IMR-90 (cell line): ENCODE measurements around the gene CLIC3. TPM values are rescaled to one million over a fixed set of nuclear protein-coding genes. Genes with fewer than 3 reads are reported as not detected.

Experiments used
- ATAC-seq: fragments of 200-7000 bp; cut with Tn5 transposase; 2 replicates; pipeline ENCODE4 v1.9.1; 2020; ENCODE audit warnings: low read depth, mild to moderate bottlenecking, moderate library complexity
- BruUV-seq: library from RNA; stranded (reverse); fragments of 400-500 nt; replicated peaks from 2 replicates; lab custom pipeline; 2021; lab: Mats Ljungman, UMichigan
- CTCF ChIA-PET: fragments of 300-600 bp; formaldehyde crosslinking; extraction: SDS; loops from one replicate; lab custom pipeline; 2021; ENCODE audit warnings: antibody characterized with exemption; lab: Yijun Ruan, JAX
- POLR2A ChIA-PET: fragments of 300-600 bp; sonication (Branson Sonifier 250); formaldehyde crosslinking; loops from one replicate; lab custom pipeline; 2022; ENCODE audit warnings: antibody characterized with exemption; ENCODE audit not compliant: unreplicated experiment; lab: Charles Lee
- DNase-seq: peaks from one replicate; pipeline ENCODE4 v3.0.0; 2013
- H2AFZ ChIP-seq: replicated peaks from 2 replicates; pipeline ENCODE3; 2013; ENCODE audit warnings: low read length, mild to moderate bottlenecking; ENCODE audit not compliant: poor library complexity
- H2AK5ac ChIP-seq: 2 replicates; pipeline ENCODE4 v1.6.1; 2013; ENCODE audit warnings: low read depth, low read length, inconsistent platforms
- H2AK9ac ChIP-seq: replicated peaks from 2 replicates; pipeline ENCODE3; 2013; ENCODE audit warnings: mild to moderate bottlenecking, low read depth, low read length, moderate library complexity; ENCODE audit not compliant: poor library complexity
- H2BK120ac ChIP-seq: 2 replicates; pipeline ENCODE4 v1.6.1; 2013; ENCODE audit warnings: low read depth, low read length, inconsistent platforms
- H2BK15ac ChIP-seq: 3 replicates; pipeline ENCODE4 v1.6.1; 2013; ENCODE audit warnings: low read depth, low read length, inconsistent platforms
- H2BK20ac ChIP-seq: 2 replicates; pipeline ENCODE4 v1.6.1; 2013; ENCODE audit warnings: low read depth, mild to moderate bottlenecking, inconsistent platforms, low read length, moderate library complexity
- H2BK5ac ChIP-seq: 2 replicates; pipeline ENCODE4 v1.6.1; 2013; ENCODE audit warnings: mild to moderate bottlenecking, low read depth, low read length, inconsistent platforms; ENCODE audit not compliant: poor library complexity, severe bottlenecking
- H3K14ac ChIP-seq: replicated peaks from 2 replicates; pipeline ENCODE4 v1.6.1; 2013; ENCODE audit warnings: low read depth, low read length, inconsistent platforms
- H3K18ac ChIP-seq: 2 replicates; pipeline ENCODE4 v1.6.1; 2013; ENCODE audit warnings: low read depth, low read length, control low read depth
- H3K23ac ChIP-seq: 2 replicates; pipeline ENCODE4 v1.6.1; 2013; ENCODE audit warnings: low read depth, low read length, inconsistent platforms
- H3K27ac ChIP-seq: 2 replicates; pipeline ENCODE4 v1.5.1; 2013; ENCODE audit warnings: mild to moderate bottlenecking, control low read depth, low read length; ENCODE audit not compliant: insufficient read depth
- H3K27me3 ChIP-seq: 2 replicates; pipeline ENCODE4 v1.6.1; 2013; ENCODE audit warnings: low read length; ENCODE audit not compliant: control insufficient read depth, insufficient read depth
- H3K36me3 ChIP-seq: 2 replicates; pipeline ENCODE4 v1.6.1; 2013; ENCODE audit warnings: low read length, mixed read lengths; ENCODE audit not compliant: control insufficient read depth, insufficient read depth
- H3K4ac ChIP-seq: 2 replicates; pipeline ENCODE4 v1.6.1; 2013; ENCODE audit warnings: low read depth, low read length, inconsistent platforms
- H3K4me1 ChIP-seq: 2 replicates; pipeline ENCODE4 v1.6.1; 2013; ENCODE audit warnings: low read length, mixed read lengths; ENCODE audit not compliant: control insufficient read depth, insufficient read depth
- H3K4me2 ChIP-seq: 2 replicates; pipeline ENCODE4 v1.6.1; 2013; ENCODE audit warnings: low read depth, mild to moderate bottlenecking, control low read depth, low read length, moderate library complexity
- H3K4me3 ChIP-seq: 2 replicates; pipeline ENCODE4 v1.5.1; 2013; ENCODE audit warnings: low read depth, mild to moderate bottlenecking, control low read depth, low read length, moderate library complexity; ENCODE audit not compliant: insufficient read depth
- H3K56ac ChIP-seq: 2 replicates; pipeline ENCODE4 v1.6.1; 2013; ENCODE audit warnings: low read length, inconsistent platforms; ENCODE audit not compliant: insufficient read depth; ENCODE audit errors: extremely low read depth
- H3K79me1 ChIP-seq, 2 experiments: 2 replicates each; pipeline ENCODE4 v1.6.1; 2013; ENCODE audit warnings: low read length in 2 of 2, inconsistent platforms in 1 of 2, low read depth in 1 of 2
- H3K9ac ChIP-seq: 2 replicates; pipeline ENCODE4 v1.6.1; 2013; ENCODE audit warnings: low read depth, low read length, control low read depth
- H3K9me1 ChIP-seq: 2 replicates; pipeline ENCODE4 v1.6.1; 2013; ENCODE audit warnings: low read length, inconsistent platforms; ENCODE audit not compliant: insufficient read depth
- H3K9me3 ChIP-seq: 2 replicates; pipeline ENCODE4 v1.6.1; 2013; ENCODE audit warnings: low read length; ENCODE audit not compliant: control insufficient read depth, insufficient read depth
- H4K20me1 ChIP-seq: 2 replicates; pipeline ENCODE4 v1.6.1; 2013; ENCODE audit warnings: low read length, inconsistent platforms; ENCODE audit not compliant: insufficient read depth
- H4K5ac ChIP-seq: 2 replicates; pipeline ENCODE4 v1.6.1; 2013; ENCODE audit warnings: mild to moderate bottlenecking, low read depth, low read length, control low read depth
- H4K8ac ChIP-seq, 2 experiments: 2 replicates each; pipeline ENCODE4 v1.6.1; 2013; ENCODE audit warnings: low read depth in 2 of 2, low read length in 2 of 2, control low read depth in 1 of 2, inconsistent platforms in 1 of 2
- H4K91ac ChIP-seq: 2 replicates; pipeline ENCODE4 v1.6.1; 2013; ENCODE audit warnings: low read depth, low read length, inconsistent platforms; ENCODE audit not compliant: insufficient read depth
- BHLHE40 ChIP-seq: fragments of 150-350 bp; IDR thresholded peaks from 2 replicates; pipeline ENCODE4 v1.6.1; 2016; ENCODE audit warnings: mild to moderate bottlenecking, low read depth, low read length
- CEBPB ChIP-seq: IDR thresholded peaks from 2 replicates; pipeline ENCODE4 v1.6.1; 2012; ENCODE audit warnings: low read depth, low read length, improper control_type of control experiment
- FOS ChIP-seq: fragments of 150-350 bp; IDR thresholded peaks from 2 replicates; pipeline ENCODE4 v1.6.1; 2016; ENCODE audit warnings: low read depth, low read length
- MAFK ChIP-seq: IDR thresholded peaks from 2 replicates; pipeline ENCODE4 v1.6.1; 2012; ENCODE audit warnings: low read depth, low read length, improper control_type of control experiment
- MXI1 ChIP-seq: IDR thresholded peaks from 2 replicates; pipeline ENCODE4 v1.6.1; 2012; ENCODE audit warnings: low read depth, mild to moderate bottlenecking, low read length, moderate library complexity, borderline replicate concordance
- RAD21 ChIP-seq: IDR thresholded peaks from 2 replicates; pipeline ENCODE4 v1.6.1; 2012; ENCODE audit warnings: low read length, improper control_type of control experiment
- WGBS, 2 experiments: methylation state at CpG; one replicate each; pipeline versions ENCODE4 v1.1.5 to v1.1.7; 2013; ENCODE audit warnings: missing lambda C conversion rate in 2 of 2; ENCODE audit not compliant: insufficient read length in 1 of 2; ENCODE audit errors: extremely low coverage in 2 of 2; 5-methylcytosine and 5-hydroxymethylcytosine counted together
- dilution Hi-C: fragments of 300-500 bp; cut with HindIII; formaldehyde crosslinking; loops from one replicate; pipeline ENCODE4 v1.14.3; 2018; ENCODE audit warnings: low sequenced_read_pairs; ENCODE audit not compliant: unreplicated experiment
- in situ Hi-C: fragments of 300-500 bp; cut with MboI; formaldehyde crosslinking; loops from 3 replicates; pipeline ENCODE4 v1.14.3; 2019; ENCODE audit warnings: low sequenced_read_pairs, inconsistent platforms, mixed read lengths
- intact Hi-C: fragments of 100-400 bp; cut with micrococcal nuclease; formaldehyde crosslinking; loops from 2 replicates; pipeline ENCODE4 v1.10.0; 2022
- polyA plus RNA-seq, 3 experiments: library from polyadenylated mRNA; depleted of rRNA; stranded (reverse); fragments of >200 nt; gene quantifications; 2 replicates each; pipeline ENCODE4 v1.2.3, GENCODE V29; 2012; ENCODE audit warnings: low replicate concordance in 1 of 3
- total RNA-seq: library from RNA; depleted of rRNA; stranded (reverse); fragments of >200 nt; gene quantifications from 2 replicates; pipeline ENCODE4 v1.2.3, GENCODE V29; 2012

CLIC3 gene
- total and polyA plus RNA-seq, 2 of the 4 experiments (the other 2 are of a cell fraction) = 0.18 to 1.7 TPM

DNA sequence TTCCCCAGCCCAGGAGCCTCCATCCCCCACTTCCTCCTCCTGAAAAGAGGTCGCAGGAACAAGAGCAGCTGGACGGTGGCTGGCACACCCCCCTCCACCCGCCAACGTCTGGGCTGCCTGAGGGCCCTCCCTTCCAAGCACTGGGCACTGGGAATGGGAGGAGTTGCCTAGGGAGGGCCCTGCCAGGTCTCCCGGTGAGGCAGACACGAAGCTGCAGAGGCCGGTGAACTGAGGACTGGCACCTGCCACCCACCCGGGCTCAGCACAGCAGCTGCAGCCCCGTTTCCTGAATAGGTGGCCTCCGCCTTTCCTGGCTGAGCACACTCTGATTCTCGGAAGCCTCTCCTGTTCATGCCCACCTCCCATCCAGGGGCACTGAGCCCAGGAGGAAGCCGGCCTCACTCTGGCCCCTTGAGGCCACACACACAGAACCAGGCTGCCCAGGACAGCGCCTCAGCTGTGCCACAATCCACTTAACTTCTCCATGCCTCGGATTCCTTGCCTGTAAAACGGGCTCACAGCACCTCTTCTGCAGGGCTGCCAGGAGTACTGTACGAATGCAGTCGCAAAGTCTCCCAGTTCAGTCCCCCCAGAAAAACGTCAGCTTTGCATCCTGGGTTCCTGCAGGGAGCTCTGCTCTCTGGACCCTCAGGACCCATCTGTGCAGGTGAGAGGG lies 48.3 kb upstream of the CLIC3 start:
- ChIA-PET POLR2A (no interaction called here), CTCF (no interaction called here)
- ATAC-seq = no peak
- Histone ChIP-seq H2BK120ac (no peak overlapping the region), H3K4me3 (peak overlapping the region; percentile 63), H3K79me1 (peaks cover 5 to 16% of the 10 kb centered on the region in 2 experiments; a peak in 3 of 4 replicates), H2AFZ (no peak overlapping the region), H3K18ac (no peak overlapping the region), H2AK5ac (peak overlapping the region; percentile 24; the same call in 1 of the 2 replicates), H3K9me3 (no peaks in the 10 kb centered on the region), H4K91ac (no peak overlapping the region), H4K8ac (no peak overlapping the region), H3K4me1 (peaks cover 11% of the 10 kb centered on the region), H3K27me3 (peaks cover 20% of the 10 kb centered on the region), H3K9ac (0 out of 2 replicates have a peak overlapping the region, but pooled peaks have one; percentile 50), H4K5ac (no peak overlapping the region), H3K9me1 (no peaks in the 10 kb centered on the region), H3K36me3 (peaks cover 8% of the 10 kb centered on the region; the same call in 1 of the 2 replicates), H3K4me2 (peak overlapping the region; percentile 78), H3K56ac (no peak overlapping the region), H3K4ac (no peak overlapping the region), H2BK20ac (no peak overlapping the region), H4K20me1 (peaks cover 30% of the 10 kb centered on the region), H2BK5ac (no peak overlapping the region), H2AK9ac (peak overlapping the region; percentile 93), H2BK15ac (no peak overlapping the region), H3K14ac (no peak overlapping the region), H3K23ac (no peak overlapping the region), H3K27ac (no peak overlapping the region)
- BruUV-seq = no TSS peak
- in situ Hi-C loops = no loop called here
- dilution Hi-C loops = no loop called here
- intact Hi-C loops = no loop called here
- no peak for TF ChIP-seq RAD21
- no peak for TF ChIP-seq MXI1
- TF ChIP-seq MAFK = no peak
- no peak for TF ChIP-seq FOS
- TF ChIP-seq BHLHE40 = no peak
- TF ChIP-seq CEBPB = no peak
- WGBS, 2 experiments = 67% methylated on average over 9 of the region's 18 CpGs; no CpG with 5 or more reads in 1 of the 2 experiments
- DNase-seq = no peak
